Neutrophil (primary cell): ENCODE measurements around the gene PRIMPOL.
A peak's percentile ranks its signal among the peaks of the same experiment; 100 is the strongest.

Experiments
- H3K27ac ChIP-seq: fragments of 200-600 bp; sonication (generic); 2 replicates; pipeline ENCODE4 v1.5.1; 2016; ENCODE audit warnings: mild to moderate bottlenecking, moderate library complexity
- H3K27me3 ChIP-seq: fragments of 200-600 bp; sonication (generic); 2 replicates; pipeline ENCODE4 v1.6.0; 2016; ENCODE audit warnings: mild to moderate bottlenecking
- H3K36me3 ChIP-seq: fragments of 200-600 bp; sonication (generic); 2 replicates; pipeline ENCODE4 v1.5.1; 2017
- H3K4me1 ChIP-seq, 2 experiments: fragments of 200-600 bp in 1 of 2; sonication (generic) in 1 of 2; 1 replicate in 1 of 2; 2 replicates in 1 of 2; pipeline versions ENCODE4 v1.5.1 to v1.6.1; 2013 to 2016; ENCODE audit warnings: low read depth in 1 of 2, low read length in 1 of 2, mild to moderate bottlenecking in 1 of 2, moderate library complexity in 1 of 2; ENCODE audit not compliant: control insufficient read depth in 1 of 2, insufficient read depth in 1 of 2
- H3K4me3 ChIP-seq, 2 experiments: fragments of 200-600 bp in 1 of 2; sonication (generic) in 1 of 2; 1 replicate in 1 of 2; 2 replicates in 1 of 2; pipeline ENCODE4 v1.5.1; 2013 to 2016; ENCODE audit warnings: low read depth in 1 of 2, low read length in 1 of 2, mild to moderate bottlenecking in 1 of 2, moderate library complexity in 1 of 2
- H3K9me3 ChIP-seq: fragments of 200-600 bp; sonication (generic); 2 replicates; pipeline ENCODE4 v1.5.1; 2016
- CTCF ChIP-seq: fragments of 200-600 bp; sonication (generic); IDR thresholded peaks from 2 replicates; pipeline ENCODE4 v1.5.1; 2016; ENCODE audit warnings: antibody characterized with exemption

The PRIMPOL gene

GRCh38 chr4:184668511-184669114 is 19.1 kb downstream of the PRIMPOL start:
- Histone ChIP-seq H3K27ac (peak overlapping the region; percentile 93), H3K27me3 (no peaks in the 10 kb centered on the region), H3K9me3 (no peaks in the 10 kb centered on the region), H3K36me3 (no peaks in the 10 kb centered on the region), H3K4me1 (peaks cover 33 to 65% of the 10 kb centered on the region in 2 experiments), H3K4me3 (peak overlapping the region in 1 of 2 experiments; percentile 9)
- no peak for TF ChIP-seq CTCF

- H3K4me3 ChIP-seq, result no peak overlapping the region
- H3K36me3 ChIP-seq, result no peaks in the 10 kb centered on the region
- TF ChIP-seq CTCF, result no peak
- H3K9me3 ChIP-seq, result no peaks in the 10 kb centered on the region
- peak overlapping the region; percentile 93 for H3K27ac ChIP-seq
- H3K27me3 ChIP-seq, result no peaks in the 10 kb centered on the region
- H3K4me1 ChIP-seq, result peaks cover 33 to 71% of the 10 kb centered on the region in 2 experiments
Measured at GRCh38 chr4:184669251-184669650, 19.7 kb downstream of the PRIMPOL start.

- Histone ChIP-seq H3K36me3 (no peaks in the 10 kb centered on the region), H3K27ac (peak overlapping the region; percentile 93)
Measured at GRCh38 chr4:184671101-184671500, 21.6 kb downstream of the PRIMPOL start.

GRCh38 chr4:184672741-184673140 is 23.2 kb downstream of the PRIMPOL start:
- Histone ChIP-seq H3K4me3 (no peak overlapping the region), H3K36me3 (no peaks in the 10 kb centered on the region), H3K27me3 (no peaks in the 10 kb centered on the region), H3K4me1 (peaks cover 32 to 73% of the 10 kb centered on the region in 2 experiments), H3K9me3 (no peaks in the 10 kb centered on the region), H3K27ac (peak overlapping the region; percentile 72)
- TF ChIP-seq CTCF, result no peak

More at GRCh38 chr4:184671101-184671500, 21.6 kb downstream of the PRIMPOL start:
- Histone ChIP-seq H3K4me3 (no peak overlapping the region), H3K27me3 (no peaks in the 10 kb centered on the region), H3K9me3 (no peaks in the 10 kb centered on the region), H3K4me1 (peaks cover 33 to 88% of the 10 kb centered on the region in 2 experiments)
- TF ChIP-seq CTCF, result no peak

DNA sequence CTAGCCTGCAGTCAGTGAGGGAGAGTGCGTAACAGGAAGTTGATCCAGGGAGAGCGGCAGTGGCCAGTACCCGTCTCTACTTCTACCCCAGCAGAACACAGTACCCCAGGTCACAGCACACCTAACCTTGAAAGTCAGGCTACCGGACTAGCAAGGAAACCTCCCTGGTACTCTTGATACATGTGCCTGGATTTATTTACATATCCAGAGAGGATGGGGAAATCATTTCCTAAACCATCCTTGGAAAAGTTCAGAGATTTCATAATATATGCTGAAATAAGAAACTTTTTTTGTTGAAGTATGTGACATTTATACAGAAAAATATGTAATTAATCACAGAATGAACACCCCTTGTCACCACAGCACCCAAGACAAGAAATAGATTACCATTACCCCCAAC is 24.5 kb downstream of the PRIMPOL start:
- Histone ChIP-seq H3K4me1 (peaks cover 21 to 60% of the 10 kb centered on the region in 2 experiments), H3K27me3 (no peaks in the 10 kb centered on the region), H3K4me3 (no peak overlapping the region), H3K9me3 (no peaks in the 10 kb centered on the region), H3K36me3 (no peaks in the 10 kb centered on the region), H3K27ac (peak overlapping the region; percentile 45)
- TF ChIP-seq CTCF, result no peak
